NOMO-1 treated with dmso at 0.1 percent for 144 hours (cell line): ENCODE data around the gene OSBPL6.
A peak's percentile ranks its signal among the peaks of the same experiment; 100 is the strongest.
"Not testable (repeated sequence)": the region's sequence is repeated elsewhere in the genome, so short reads cannot be mapped to it uniquely, and the experiment has no call there.

Experiments
- DNase-seq: peaks from one replicate; lab custom pipeline; 2025; ENCODE audit not compliant: unreplicated experiment; lab: John Stamatoyannopoulos, UW

The OSBPL6 gene

GRCh38 chr2:178193823-178194599, at the start of gene OSBPL6:
OSBPL6 (plus strand) TSS chr2:178194512; CDS start chr2:178306185, 111,673 bp downstream.
- DNase-seq = peak; percentile 67

GRCh38 chr2:178152033-178152432, 42.3 kb upstream of the OSBPL6 start:
- no peak for DNase-seq

DNA sequence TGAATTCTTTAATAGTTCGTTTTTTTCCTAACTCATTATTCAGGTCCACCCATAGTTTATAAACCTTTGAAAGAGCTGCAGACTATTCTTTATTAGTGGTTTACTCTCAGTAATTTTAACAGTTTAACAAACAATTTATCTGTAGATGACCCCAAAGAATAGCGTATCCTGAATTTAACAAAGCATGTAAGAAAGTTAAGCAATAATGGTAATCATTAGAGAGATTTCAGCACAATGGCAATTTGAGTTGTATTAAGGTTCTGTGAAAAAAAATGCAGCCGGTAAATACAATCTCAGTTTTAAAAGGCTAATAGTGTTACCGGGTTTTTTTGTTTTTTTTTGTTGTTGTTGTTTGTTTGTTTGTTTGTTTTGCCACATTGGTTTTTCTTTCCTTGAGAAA, 41.8 kb upstream of the OSBPL6 start:
- DNase-seq = no peak

GRCh38 chr2:178152977-178153376, 41.3 kb upstream of the OSBPL6 start:
- DNase-seq = no peak

- not testable (repeated sequence) for DNase-seq
Measured at GRCh38 chr2:178153878-178154277, 40.4 kb upstream of the OSBPL6 start.

DNA sequence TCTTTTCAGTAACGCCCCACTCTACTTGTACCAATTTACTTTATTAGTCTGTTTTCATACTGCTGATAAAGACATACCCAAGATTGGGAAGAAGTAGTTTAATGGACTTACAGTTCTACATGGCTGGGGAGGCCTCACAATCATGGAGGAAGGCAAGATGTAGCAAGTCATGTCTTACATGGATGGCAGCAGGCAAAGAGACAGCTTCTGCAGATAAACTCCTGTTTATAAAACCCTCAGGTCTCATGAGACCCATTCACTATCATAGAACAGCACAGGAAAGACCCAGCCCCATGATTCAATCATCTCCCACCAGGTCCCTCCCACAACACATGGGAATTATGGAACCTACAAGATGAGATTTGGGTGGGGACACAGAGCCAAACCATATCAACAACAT, 38.8 kb upstream of the OSBPL6 start:
- no peak for DNase-seq

DNA sequence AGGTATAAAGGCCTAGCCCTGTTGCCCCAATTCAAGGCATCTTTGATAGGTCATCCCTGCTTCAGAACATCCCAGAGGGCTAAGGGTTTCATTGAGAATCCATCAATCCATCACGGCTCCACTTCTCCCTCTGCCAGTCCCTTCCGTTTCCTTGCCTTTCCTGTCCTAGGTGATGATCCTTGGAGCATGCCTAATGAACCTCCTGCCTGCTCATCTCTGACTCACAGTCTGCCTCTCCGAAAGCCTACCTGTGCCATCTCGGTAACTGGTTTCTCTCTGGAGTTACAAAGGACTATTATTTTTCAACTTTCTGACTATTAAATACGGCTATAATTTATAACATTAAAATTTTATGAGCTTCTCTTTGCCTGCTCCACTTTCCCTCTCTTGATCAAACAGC, 36.7 kb upstream of the OSBPL6 start:
- no peak for DNase-seq

DNA sequence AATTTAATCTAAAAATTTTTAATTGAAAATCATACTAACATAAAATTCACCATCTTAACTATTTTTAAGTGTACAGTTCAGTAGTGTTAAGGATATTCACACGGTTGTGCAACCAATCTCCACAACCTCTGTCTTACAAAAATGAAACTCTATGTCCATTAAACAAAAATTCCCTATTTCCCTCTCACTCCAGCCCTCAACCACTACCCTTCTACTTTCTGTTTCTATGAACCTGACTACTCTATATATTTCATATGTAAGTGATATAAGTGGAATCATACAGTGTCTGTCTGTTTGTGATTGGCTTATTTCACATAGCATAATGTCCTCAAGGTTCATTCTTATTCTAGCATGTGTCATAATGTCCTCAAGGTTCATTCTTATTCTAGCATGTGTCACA, 34.3 kb upstream of the OSBPL6 start:
- no peak for DNase-seq

DNA sequence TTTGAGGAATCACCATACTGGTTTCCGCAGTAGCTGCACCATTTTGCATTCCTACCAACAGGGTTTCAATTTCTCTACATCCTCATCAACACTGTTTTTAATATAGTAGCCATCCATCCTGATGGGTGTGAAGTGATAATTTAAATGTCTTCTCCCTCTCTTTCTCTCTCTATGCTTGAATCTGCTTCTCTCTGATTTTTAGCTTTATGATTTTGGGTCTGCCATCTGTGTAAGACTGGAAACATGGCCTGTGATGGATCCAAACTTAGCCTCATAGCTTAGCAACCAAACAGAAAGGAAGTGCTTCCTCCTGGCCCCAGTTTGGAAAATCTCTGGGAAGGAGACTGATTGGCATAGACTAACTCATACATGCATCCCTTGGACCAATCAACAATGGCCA, 33.7 kb upstream of the OSBPL6 start:
- DNase-seq = no peak

DNA sequence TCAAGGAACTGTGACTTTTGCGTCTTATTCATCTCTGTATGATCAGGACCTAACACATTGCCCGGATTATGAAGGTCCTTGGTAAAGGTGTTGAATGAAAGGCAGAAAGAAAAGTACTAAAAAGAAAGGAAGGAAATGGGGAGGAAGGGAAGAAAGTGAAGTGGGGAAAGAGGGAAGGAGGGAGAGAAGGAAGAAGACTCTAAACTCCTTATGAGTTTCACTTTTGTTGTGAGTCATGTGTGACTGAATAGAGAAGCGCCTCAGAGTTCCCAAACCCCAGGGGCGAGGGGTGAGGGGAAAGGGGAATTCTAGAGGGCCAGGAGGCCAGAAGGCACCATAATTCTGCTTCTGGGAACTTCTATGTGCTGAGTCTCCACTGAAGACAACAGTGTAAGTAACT, 30.9 kb upstream of the OSBPL6 start:
- DNase-seq = no peak

- DNase-seq = no peak
Measured at GRCh38 chr2:178163911-178164310, 30.4 kb upstream of the OSBPL6 start.

DNA sequence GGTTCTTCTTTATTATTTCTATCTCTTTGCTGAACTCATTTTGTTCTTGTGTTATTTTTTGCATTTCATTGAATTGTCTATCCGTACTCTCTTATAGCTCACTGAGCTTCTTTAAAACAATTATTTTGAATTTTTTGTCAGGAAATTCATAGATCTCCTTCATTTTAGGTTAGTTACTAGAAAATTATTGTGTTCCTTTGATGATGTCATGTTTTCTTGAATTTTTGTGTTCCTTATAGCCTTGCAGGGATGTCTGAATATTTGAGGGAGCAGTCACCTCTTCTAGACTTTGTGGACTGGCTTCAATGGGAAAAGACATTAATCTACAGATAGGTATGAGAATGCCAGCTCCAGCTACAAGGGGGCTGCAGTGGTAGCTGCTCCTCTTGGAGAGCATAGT, 20.7 kb upstream of the OSBPL6 start:
- no peak for DNase-seq

DNA sequence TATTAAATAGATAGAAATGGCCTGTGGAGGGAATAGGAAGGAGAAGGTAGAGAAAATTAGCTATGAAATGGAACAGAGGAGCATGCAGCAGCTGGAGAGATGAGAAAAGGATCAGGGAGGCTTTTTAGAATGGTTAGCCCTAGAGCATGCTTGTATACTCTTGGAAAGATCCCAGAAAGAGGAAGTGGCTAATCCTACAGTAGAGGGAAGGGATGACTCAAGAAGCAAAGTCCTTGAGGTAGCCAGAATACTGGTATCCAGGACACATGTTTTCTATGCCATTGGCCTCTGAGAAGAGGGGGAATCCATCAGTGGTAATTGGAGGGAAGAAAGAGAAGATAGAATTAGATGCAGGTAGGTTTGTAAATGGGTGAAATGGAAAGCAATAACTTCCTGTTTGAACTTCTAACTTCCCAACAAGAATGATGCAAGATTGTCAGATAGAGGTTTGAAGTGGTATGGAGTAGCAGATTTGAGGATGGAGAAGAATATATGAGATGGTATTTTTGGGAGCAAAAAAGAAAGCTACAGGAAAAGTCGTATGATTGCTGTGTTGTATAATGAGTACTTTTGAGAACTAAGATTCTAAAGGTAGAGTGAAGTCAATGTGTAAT, 17.1 kb upstream of the OSBPL6 start:
- no peak for DNase-seq

GRCh38 chr2:178180648-178181047, 13.7 kb upstream of the OSBPL6 start:
- not testable (repeated sequence) for DNase-seq

DNA sequence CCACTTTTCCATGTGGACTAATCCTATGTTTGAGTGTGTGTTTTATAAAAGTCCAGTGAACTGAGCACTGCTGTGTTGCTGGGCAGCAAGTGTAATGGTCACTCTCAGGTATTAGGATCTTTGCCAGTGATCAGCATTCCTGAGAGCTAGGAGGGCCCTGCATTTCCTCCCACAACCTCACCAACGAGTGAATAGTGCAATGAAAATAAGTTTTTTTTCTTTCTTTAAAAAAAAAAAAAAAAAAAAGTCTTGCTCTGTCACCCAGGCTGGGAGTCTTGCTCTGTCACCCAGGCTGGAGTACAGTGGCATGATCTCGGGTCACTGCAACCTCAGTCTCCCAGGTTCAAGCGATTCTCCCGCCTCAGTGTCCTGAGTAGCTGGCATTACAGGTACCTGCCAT, 6.5 kb upstream of the OSBPL6 start:
- no peak for DNase-seq

- no peak for DNase-seq
Measured at GRCh38 chr2:178188466-178188865, 5.8 kb upstream of the OSBPL6 start.

- no peak for DNase-seq
Measured at GRCh38 chr2:178191004-178191508, 3.3 kb upstream of the OSBPL6 start.

- DNase-seq = no peak
Measured at GRCh38 chr2:178191511-178191910, 2.8 kb upstream of the OSBPL6 start.

DNA sequence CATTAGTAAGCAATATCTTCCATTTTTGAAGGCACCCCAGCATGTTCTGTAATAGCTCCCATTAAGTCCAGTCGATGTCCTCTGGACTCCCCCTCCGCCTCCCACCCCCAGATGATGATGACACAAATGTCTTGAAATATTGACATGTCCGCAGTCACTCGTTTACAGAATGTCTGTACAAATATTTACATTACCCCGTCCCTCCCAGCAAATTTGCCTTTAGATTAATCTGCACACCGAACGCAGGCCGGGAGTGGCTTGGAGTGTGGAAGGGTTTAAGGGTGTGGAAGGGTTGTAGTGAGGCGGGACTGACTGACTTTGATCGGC, 853 bp upstream of the OSBPL6 start:
- DNase-seq = no peak

- DNase-seq = no peak
Measured at GRCh38 chr2:178194600-178195389, 483 bp downstream of the OSBPL6 start.

DNA sequence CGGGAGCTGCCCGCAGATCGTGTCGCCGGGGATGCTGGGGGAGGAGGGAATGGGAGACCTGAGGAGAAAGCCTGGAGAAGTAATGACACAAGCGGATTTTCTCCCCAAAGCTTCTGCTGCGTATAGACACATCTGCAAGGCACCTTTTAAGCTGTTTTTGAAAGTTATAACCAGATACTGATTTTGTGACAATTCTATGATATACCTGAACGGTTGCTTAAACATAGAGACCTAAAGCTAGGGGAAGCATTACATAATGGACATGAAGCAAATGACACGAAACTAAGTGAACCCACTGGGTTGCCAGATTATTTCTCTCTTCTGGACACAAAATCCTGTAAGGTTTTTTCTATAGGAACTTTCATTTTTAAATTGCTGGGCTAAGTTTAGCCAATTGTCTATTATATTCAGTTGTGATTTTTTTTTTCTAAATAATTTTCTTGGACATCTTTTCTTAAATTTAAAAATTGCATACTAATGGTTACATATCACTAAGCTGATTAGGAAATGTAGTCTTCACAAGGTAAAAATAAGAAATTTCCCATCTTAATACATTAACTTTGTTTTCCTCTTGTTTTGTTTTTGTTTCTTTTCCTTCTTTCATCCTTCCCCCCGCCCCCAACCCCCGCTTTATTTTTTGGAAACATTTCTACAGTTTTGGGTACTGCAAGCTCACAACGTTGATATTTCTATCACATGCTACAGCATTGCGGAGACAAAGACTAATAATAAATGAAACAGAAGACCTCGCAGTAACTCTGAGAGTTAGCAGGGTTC, 1.3 kb downstream of the OSBPL6 start:
- DNase-seq = no peak
